8988T (cell line): ENCODE results near the gene USP51.
"Not testable (repeated sequence)": the region's sequence is repeated elsewhere in the genome, so short reads cannot be mapped to it uniquely, and the experiment has no call there.

Experiments used
- DNase-seq: peaks from one replicate; pipeline ENCODE4 v3.0.0; 2011

USP51 gene

DNA sequence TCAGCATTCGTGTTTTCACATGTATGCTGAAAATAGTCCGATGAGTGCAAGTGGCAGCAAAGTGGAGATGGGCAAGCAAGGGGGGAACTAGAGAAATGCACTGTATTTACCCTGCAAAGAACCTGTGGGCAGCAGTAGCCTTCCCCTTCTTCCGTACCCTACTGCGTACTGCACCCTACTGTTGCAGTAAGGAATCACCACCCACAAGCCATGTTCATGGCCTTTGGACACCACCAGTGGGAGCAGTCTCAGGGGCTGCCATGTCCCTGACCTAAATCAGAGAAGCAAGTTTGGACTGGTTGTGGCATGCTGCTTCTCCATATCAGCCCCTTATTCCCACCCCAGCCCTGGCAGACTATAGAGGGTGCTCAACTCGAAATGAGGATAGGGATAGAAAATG, 25.6 kb downstream of the USP51 start:
- DNase-seq: not testable (repeated sequence)

DNA sequence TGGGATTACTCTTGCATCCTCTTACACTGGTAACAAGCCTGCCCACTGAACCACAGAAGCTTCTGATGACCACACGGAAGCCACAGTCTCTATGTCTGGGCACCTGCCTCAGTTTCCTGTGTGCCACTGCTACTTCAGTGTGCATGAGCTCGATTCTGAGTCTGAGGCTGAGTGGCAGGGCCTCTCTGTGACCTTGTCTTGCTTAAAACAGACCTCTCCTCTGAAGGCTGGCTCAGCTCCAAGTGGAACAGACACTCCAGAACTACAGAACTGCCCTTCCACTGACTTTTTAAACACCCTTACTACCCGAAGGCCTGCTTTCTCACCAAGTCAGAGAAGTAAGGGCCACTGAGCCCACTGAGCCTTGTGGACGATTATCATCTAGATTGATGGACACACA, 29.7 kb downstream of the USP51 start:
- DNase-seq: not testable (repeated sequence)

DNA sequence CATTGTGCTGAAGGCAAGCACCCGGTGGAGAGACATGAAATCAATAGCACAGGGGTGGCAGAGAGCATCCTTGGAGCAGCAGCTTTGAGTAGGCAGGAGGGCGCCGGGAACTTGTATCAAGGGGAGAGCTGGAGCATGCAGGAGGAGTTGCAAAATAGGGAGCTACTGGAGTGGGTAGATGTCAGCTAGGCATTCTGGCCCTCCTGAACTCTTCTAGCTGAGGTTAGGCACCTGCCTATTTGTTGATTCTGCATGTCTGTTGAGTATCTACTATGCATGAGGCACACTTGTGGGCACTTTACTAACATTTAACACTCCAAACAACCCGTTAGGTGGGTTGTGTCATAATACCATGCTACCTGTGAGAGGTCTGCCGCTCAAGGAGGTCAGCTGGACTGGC, 30.2 kb downstream of the USP51 start:
- DNase-seq: not testable (repeated sequence)

DNA sequence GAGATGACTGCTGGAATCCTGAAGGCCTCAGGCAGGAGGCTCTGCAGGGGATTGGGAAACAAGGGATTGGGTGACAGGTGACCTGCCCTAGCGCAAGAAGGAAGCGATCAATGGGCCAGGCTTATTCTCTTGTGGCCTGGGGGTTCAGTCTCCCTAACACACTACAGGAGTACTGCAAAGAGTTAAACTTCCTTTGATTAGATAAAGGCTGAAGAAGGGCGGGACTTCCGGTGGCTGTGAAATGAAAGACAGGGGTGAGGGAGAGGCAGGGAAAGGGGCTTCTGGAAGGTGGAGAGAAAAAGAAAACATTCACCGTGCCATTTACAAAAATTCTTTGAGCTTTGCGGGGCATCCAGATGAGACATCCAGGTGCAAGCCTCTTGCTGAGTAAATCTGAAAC, 33.9 kb downstream of the USP51 start:
- not testable (repeated sequence) for DNase-seq

DNA sequence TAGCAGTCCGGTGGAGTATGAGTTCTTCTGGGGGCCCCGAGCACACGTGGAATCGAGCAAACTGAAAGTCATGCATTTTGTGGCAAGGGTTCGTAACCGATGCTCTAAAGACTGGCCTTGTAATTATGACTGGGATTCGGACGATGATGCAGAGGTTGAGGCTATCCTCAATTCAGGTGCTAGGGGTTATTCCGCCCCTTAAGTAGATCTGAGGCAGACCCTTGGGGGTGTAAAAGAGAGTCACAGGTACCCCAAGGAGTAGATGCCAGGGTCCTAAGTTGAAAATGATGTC, 36.9 kb downstream of the USP51 start:
- no peak for DNase-seq

DNA sequence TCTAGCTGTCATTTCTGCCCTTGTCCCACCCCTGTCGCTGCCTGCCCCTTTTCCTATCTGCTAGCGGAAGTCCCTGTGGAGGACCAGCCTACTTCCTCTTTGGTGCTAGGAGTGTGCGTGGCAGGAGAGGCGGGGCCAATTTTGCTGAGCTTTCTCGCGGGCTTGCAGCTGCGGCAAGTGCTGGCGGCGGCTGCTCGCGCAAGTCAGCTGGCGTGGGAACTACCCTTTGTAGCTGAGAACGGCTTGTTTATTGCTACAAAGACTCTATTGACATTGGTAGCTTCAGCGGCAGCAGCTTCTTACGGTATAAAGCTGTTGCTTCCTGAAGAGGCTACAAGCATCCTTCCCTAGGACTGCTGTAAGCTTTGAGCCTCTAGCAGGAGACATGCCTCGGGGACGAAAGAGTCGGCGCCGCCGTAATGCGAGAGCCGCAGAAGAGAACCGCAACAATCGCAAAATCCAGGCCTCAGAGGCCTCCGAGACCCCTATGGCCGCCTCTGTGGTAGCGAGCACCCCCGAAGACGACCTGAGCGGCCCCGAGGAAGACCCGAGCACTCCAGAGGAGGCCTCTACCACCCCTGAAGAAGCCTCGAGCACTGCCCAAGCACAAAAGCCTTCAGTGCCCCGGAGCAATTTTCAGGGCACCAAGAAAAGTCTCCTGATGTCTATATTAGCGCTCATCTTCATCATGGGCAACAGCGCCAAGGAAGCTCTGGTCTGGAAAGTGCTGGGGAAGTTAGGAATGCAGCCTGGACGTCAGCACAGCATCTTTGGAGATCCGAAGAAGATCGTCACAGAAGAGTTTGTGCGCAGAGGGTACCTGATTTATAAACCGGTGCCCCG, 37.4 kb downstream of the USP51 start, which contains the start of gene MAGEH1:
MAGEH1 (plus strand) TSS at position 138 of the 843 bp plus-strand sequence; CDS start at position 386, 248 bp downstream.
- DNase-seq: peak; percentile 23

DNA sequence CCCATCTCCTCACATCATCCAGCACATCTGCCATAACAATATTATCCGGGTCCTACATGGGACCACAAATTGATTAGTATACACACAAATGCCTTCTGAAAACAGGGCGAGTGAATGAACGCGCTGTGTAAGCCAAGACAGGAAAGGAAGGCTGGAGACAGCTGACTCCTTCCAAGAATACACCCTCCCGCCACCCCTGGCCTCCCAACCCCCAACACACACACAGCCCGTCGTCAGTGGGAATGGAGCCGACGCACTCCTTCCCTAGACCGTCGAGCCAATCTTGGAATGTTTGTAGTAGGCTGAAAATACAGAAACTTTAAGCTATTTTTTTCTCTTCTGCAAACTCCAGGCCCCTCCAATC, 38.0 kb downstream of the USP51 start:
- no peak for DNase-seq

DNA sequence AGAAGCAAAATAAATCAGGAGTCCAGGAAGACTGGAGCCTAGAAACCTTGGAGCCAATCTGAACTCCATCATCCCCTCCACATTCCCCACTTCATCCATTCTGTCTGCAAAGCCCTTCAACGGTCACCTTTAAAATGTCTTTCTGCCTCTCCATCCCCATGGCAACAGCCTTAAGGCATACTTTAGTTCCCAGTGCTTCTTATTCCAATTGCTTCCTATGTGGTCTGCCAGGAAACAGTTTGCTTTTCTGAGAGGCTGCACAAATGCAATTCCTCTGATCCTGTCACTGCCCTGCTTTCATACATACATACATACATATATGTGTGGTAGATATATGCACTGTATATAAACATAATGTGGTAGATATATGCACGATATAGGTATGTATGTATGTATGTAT, 38.5 kb downstream of the USP51 start:
- no peak for DNase-seq

DNA sequence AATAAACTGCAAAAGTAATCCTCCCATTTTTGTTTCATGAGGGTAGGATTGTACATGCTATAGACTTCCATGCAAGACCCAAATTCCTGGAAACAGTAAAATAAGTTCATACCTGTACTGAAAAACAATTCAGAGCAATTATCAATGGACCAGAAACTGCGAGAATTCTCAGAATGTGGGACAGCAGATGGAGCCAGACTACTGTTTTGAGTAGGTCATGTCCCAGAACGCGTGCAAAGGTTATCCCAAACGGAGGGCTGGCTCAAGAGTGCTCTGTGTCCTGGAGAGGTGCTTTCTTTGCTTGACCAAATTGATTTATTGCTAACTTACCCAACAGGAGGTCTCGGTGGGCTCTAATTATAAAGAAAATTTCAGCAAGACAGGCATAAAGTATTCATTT, 39.4 kb downstream of the USP51 start:
- DNase-seq: no peak

DNA sequence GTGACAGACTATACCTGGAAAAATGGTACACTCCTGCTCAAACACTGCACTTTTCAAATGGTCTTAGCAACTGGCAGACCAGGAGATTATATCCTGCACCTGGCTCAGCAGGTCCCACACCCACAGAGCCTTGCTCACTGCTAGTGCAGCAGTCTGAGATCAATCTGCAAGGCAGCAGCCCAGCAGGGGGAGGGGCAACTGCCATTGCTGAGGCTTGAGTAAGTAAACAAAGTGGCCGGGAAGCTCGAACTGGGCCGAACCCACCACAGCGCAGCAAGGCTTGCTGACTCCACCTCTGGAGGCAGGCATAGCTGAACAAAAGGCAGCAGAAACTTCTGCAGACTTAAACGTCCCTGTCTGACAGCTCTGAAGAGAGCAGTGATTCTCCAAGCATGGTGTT, 46.2 kb downstream of the USP51 start:
- DNase-seq: not testable (repeated sequence)
